ACHN (cell line): ENCODE measurements around the gene TNFSF8.

ENCODE experiments used
- DNase-seq: peaks from one replicate; pipeline ENCODE4 v3.0.0-alpha.2; 2015
- in situ Hi-C: cut with HindIII; loops from 2 replicates; pipeline ENCODE4 v1.10.0; 2017; ENCODE audit warnings: low sequenced_read_pairs, low pct_ligation_motif_present, low pct_unique_long_range_greater_than_20kb

The TNFSF8 gene

GRCh38 chr9:114893221-114894010, 37.0 kb downstream of the TNFSF8 start:
- in situ Hi-C loops = no loop called here
- DNase-seq = no peak

- DNase-seq = no peak
- in situ Hi-C loops = no loop called here
These were observed 40.6 kb downstream of the TNFSF8 start for GRCh38 chr9:114889802-114890224.

- DNase-seq = no peak
- in situ Hi-C loops = no loop called here
These were observed 41.8 kb downstream of the TNFSF8 start for GRCh38 chr9:114888607-114889006.

- DNase-seq = no peak
- in situ Hi-C loops = no loop called here
These were observed 42.4 kb downstream of the TNFSF8 start for GRCh38 chr9:114887963-114888362.

- in situ Hi-C loops = no loop called here
- DNase-seq = no peak
These were observed 45.5 kb downstream of the TNFSF8 start for GRCh38 chr9:114884787-114885452.

GRCh38 chr9:114883709-114884108, 46.7 kb downstream of the TNFSF8 start:
- DNase-seq = no peak
- in situ Hi-C loops = no loop called here

GRCh38 chr9:114880291-114880745, 50.1 kb downstream of the TNFSF8 start:
- in situ Hi-C loops = no loop called here
- DNase-seq = no peak

- in situ Hi-C loops = no loop called here
- no peak for DNase-seq
These were observed 51.4 kb downstream of the TNFSF8 start for GRCh38 chr9:114878879-114879564.

- in situ Hi-C loops = no loop called here
- DNase-seq = no peak
These were observed 60.5 kb downstream of the TNFSF8 start for GRCh38 chr9:114869845-114870244.

GRCh38 chr9:114869378-114869777, 61.0 kb downstream of the TNFSF8 start:
- in situ Hi-C loops = no loop called here
- DNase-seq = no peak

- in situ Hi-C loops = no loop called here
- DNase-seq = no peak
These were observed 63.1 kb downstream of the TNFSF8 start for GRCh38 chr9:114867327-114867726.

GRCh38 chr9:114864471-114864870, 65.9 kb downstream of the TNFSF8 start:
- in situ Hi-C loops = no loop called here
- no peak for DNase-seq

- DNase-seq = no peak
- in situ Hi-C loops = no loop called here
These were observed 68.3 kb downstream of the TNFSF8 start for GRCh38 chr9:114861922-114862605.

GRCh38 chr9:114861273-114861672, 69.1 kb downstream of the TNFSF8 start:
- in situ Hi-C loops = no loop called here
- DNase-seq = no peak

GRCh38 chr9:114860187-114860586, 70.2 kb downstream of the TNFSF8 start:
- in situ Hi-C loops = no loop called here
- DNase-seq = no peak

- in situ Hi-C loops = no loop called here
- DNase-seq = no peak
These were observed 73.5 kb downstream of the TNFSF8 start for GRCh38 chr9:114856942-114857315.

- DNase-seq = no peak
- in situ Hi-C loops = no loop called here
These were observed 74.0 kb downstream of the TNFSF8 start for GRCh38 chr9:114856215-114856941.

- DNase-seq = no peak
- in situ Hi-C loops = no loop called here
These were observed 74.9 kb downstream of the TNFSF8 start for GRCh38 chr9:114855488-114855887.
